Measurements from ENCODE around the gene RPRD2. TPM values are rescaled to one million over a fixed set of nuclear protein-coding genes. Genes with fewer than 3 reads are reported as not detected.

RPRD2 gene
- total and polyA plus RNA-seq, 2 experiments from 2014 or later: 16.8 to 20.4 TPM

- TF ChIP-seq ZNF462 (CRISPR knock-in tag; IDR thresholded peaks at IDR 0.05) (no peak), ETS1 (IDR thresholded peaks at IDR 0.05) (no peak), EZH2 (IDR thresholded peaks at IDR 0.05; ENCODE audit: low read depth, unreplicated experiment) (no peak), CREB1 (CRISPR knock-in tag; IDR thresholded peaks at IDR 0.05; ENCODE audit: low read depth) (no peak), NANOG (IDR thresholded peaks at IDR 0.05; ENCODE audit: borderline replicate concordance) (no peak), CTCF (conservative IDR thresholded peaks at IDR 0.05; ENCODE audit: low read depth in 2 of 2) (no peak)
Observed at GRCh38 chr1:150477733-150478132, 113.8 kb downstream of the RPRD2 start (continued).

- H4K20me1 ChIP-seq (replicated peaks; ENCODE audit: insufficient read depth): no peaks in the 10 kb centered on the region; the same call in 1 of the 2 replicates
- Mint-ChIP-seq H3K27me3 (ENCODE audit: insufficient read depth, low read depth, poor library complexity) (peaks cover 11% of the 10 kb centered on the region), H3K36me3 (ENCODE audit: low read depth) (no peaks in the 10 kb centered on the region; the same call in 2 of the 3 replicates), H3K27ac (no peak overlapping the region), H3K9me3 (no peaks in the 10 kb centered on the region), H3K4me1 (no peaks in the 10 kb centered on the region), H3K4me3 (no peak overlapping the region)
- H3K4me3 ChIP-seq: no peak overlapping the region
- DNase-seq (ENCODE audit: low spot score): no peak
- no peaks in the 10 kb centered on the region for H3K9me2 ChIP-seq (ENCODE audit: insufficient read depth)
- no peaks in the 10 kb centered on the region for H3K4me1 ChIP-seq (ENCODE audit: insufficient read depth)
- no peak overlapping the region; the same call in 1 of the 2 replicates for H2AFZ ChIP-seq
- no peak for ATAC-seq
- peaks cover 4% of the 10 kb centered on the region; the same call in 1 of the 2 replicates for H3F3A ChIP-seq (replicated peaks; ENCODE audit: low read depth)
- no peak overlapping the region for H3K4me2 ChIP-seq
- no peak overlapping the region for H3K27ac ChIP-seq (ENCODE audit: low read depth)
- H3K36me3 ChIP-seq (ENCODE audit: insufficient read depth): no peaks in the 10 kb centered on the region
- H3K79me2 ChIP-seq (replicated peaks; ENCODE audit: insufficient read depth): no peaks in the 10 kb centered on the region
- no peaks in the 10 kb centered on the region for H3K27me3 ChIP-seq (ENCODE audit: insufficient read depth)
- TF ChIP-seq JUNB (IDR thresholded peaks at IDR 0.05; ENCODE audit: unreplicated experiment) (no peak), EZH2phosphoT487 (IDR thresholded peaks at IDR 0.05; ENCODE audit: unreplicated experiment) (no peak), STAT1 (IDR thresholded peaks at IDR 0.05; ENCODE audit: unreplicated experiment) (no peak), ZNF114 (CRISPR knock-in tag; IDR thresholded peaks at IDR 0.05) (no peak)
Observed at GRCh38 chr1:150479370-150479769, 115.4 kb downstream of the RPRD2 start.
